H9 (cell line): ENCODE measurements around the gene LRRC30. TPM values are rescaled to one million over a fixed set of nuclear protein-coding genes. Genes with fewer than 3 reads are reported as not detected.

Source experiments
- DNase-seq: peaks from one replicate; pipeline ENCODE4 v3.0.0-alpha.2; 2017
- H2AFZ ChIP-seq: one replicate; pipeline ENCODE4 v1.6.1; 2013; ENCODE audit warnings: mild to moderate bottlenecking, low read length, control low read depth, moderate library complexity
- H2AK5ac ChIP-seq: 2 replicates; pipeline ENCODE4 v1.6.1; 2013; ENCODE audit warnings: low read length, control low read depth, mixed read lengths; ENCODE audit not compliant: insufficient read length
- H2BK120ac ChIP-seq: one replicate; pipeline ENCODE4 v1.6.1; 2013; ENCODE audit warnings: low read depth, mild to moderate bottlenecking, low read length, control low read depth, inconsistent platforms; ENCODE audit not compliant: poor library complexity, severe bottlenecking
- H2BK12ac ChIP-seq: 2 replicates; pipeline ENCODE4 v1.6.1; 2013; ENCODE audit warnings: low read length, control low read depth, mixed read lengths, low read depth; ENCODE audit not compliant: insufficient read length
- H2BK15ac ChIP-seq: 2 replicates; pipeline ENCODE4 v1.6.1; 2013; ENCODE audit warnings: low read depth, low read length, control low read depth
- H2BK20ac ChIP-seq: one replicate; pipeline ENCODE4 v1.6.1; 2013; ENCODE audit warnings: low read depth, mild to moderate bottlenecking, low read length, control low read depth, inconsistent platforms; ENCODE audit not compliant: poor library complexity, severe bottlenecking
- H2BK5ac ChIP-seq: 2 replicates; pipeline ENCODE4 v1.6.1; 2013; ENCODE audit warnings: low read length, control low read depth, mixed read lengths; ENCODE audit not compliant: insufficient read length
- H3K14ac ChIP-seq: 2 replicates; pipeline ENCODE4 v1.6.1; 2013; ENCODE audit warnings: low read length, control low read depth; ENCODE audit not compliant: insufficient read depth
- H3K18ac ChIP-seq: 2 replicates; pipeline ENCODE4 v1.6.1; 2013; ENCODE audit warnings: low read depth, mild to moderate bottlenecking, mixed read lengths, low read length, control low read depth; ENCODE audit not compliant: insufficient read length
- H3K23ac ChIP-seq: 2 replicates; pipeline ENCODE4 v1.6.1; 2013; ENCODE audit warnings: low read length, control low read depth, mixed read lengths, low read depth; ENCODE audit not compliant: insufficient read length
- H3K23me2 ChIP-seq: 2 replicates; pipeline ENCODE4 v1.6.1; 2013; ENCODE audit warnings: low read depth, mild to moderate bottlenecking, mixed read lengths, low read length, control low read depth; ENCODE audit not compliant: insufficient read length, poor library complexity, severe bottlenecking
- H3K27ac ChIP-seq: 2 replicates; pipeline ENCODE4 v1.5.1; 2013; ENCODE audit warnings: low read length, control low read depth, mixed read lengths, low read depth; ENCODE audit not compliant: insufficient read length
- H3K27me3 ChIP-seq: 2 replicates; pipeline ENCODE4 v1.6.1; 2013; ENCODE audit warnings: low read length, control low read depth, inconsistent platforms; ENCODE audit not compliant: insufficient read depth
- H3K4ac ChIP-seq: 2 replicates; pipeline ENCODE4 v1.6.1; 2013; ENCODE audit warnings: low read depth, mild to moderate bottlenecking, control low read depth, inconsistent platforms, low read length, moderate library complexity
- H3K4me1 ChIP-seq: 2 replicates; pipeline ENCODE4 v1.6.1; 2013; ENCODE audit warnings: low read length, control low read depth, inconsistent platforms; ENCODE audit not compliant: insufficient read depth
- H3K4me2 ChIP-seq: 2 replicates; pipeline ENCODE4 v1.6.1; 2013; ENCODE audit warnings: low read length, control low read depth, mixed read lengths; ENCODE audit not compliant: insufficient read length, insufficient read depth
- H3K56ac ChIP-seq: 2 replicates; pipeline ENCODE4 v1.6.1; 2013; ENCODE audit warnings: low read depth, mild to moderate bottlenecking, mixed read lengths, low read length, control low read depth; ENCODE audit not compliant: insufficient read length
- H3K79me1 ChIP-seq: 2 replicates; pipeline ENCODE4 v1.6.1; 2013; ENCODE audit warnings: low read depth, mild to moderate bottlenecking, moderate library complexity, low read length, control low read depth, inconsistent platforms; ENCODE audit not compliant: insufficient read depth, poor library complexity, severe bottlenecking
- H3K79me2 ChIP-seq: 2 replicates; pipeline ENCODE4 v1.6.1; 2013; ENCODE audit warnings: low read length, control low read depth, inconsistent platforms; ENCODE audit not compliant: insufficient read depth
- H3K9ac ChIP-seq: 2 replicates; pipeline ENCODE4 v1.6.1; 2013; ENCODE audit warnings: low read length, control low read depth, mixed read lengths; ENCODE audit not compliant: insufficient read length; ENCODE audit errors: extremely low read depth
- H3K9me3 ChIP-seq: one replicate; pipeline ENCODE4 v1.6.1; 2013; ENCODE audit warnings: low read depth, low read length, inconsistent platforms; ENCODE audit not compliant: control insufficient read depth
- H3T11ph ChIP-seq: one replicate; pipeline ENCODE4 v1.6.1; 2013; ENCODE audit warnings: mild to moderate bottlenecking, low read length, control low read depth, inconsistent platforms
- H4K20me1 ChIP-seq: one replicate; pipeline ENCODE4 v1.6.1; 2013; ENCODE audit not compliant: control insufficient read depth, insufficient read length, insufficient read depth
- H4K5ac ChIP-seq: 2 replicates; pipeline ENCODE4 v1.6.1; 2013; ENCODE audit warnings: low read depth, mild to moderate bottlenecking, mixed read lengths, low read length, control low read depth; ENCODE audit not compliant: insufficient read length
- H4K8ac ChIP-seq: replicated peaks from 2 replicates; pipeline ENCODE4 v1.6.1; 2013; ENCODE audit warnings: low read length, control low read depth, mixed read lengths, low read depth; ENCODE audit not compliant: insufficient read length
- H4K91ac ChIP-seq: 2 replicates; pipeline ENCODE4 v1.6.1; 2013; ENCODE audit warnings: low read depth, mild to moderate bottlenecking, moderate library complexity, mixed read lengths, low read length, control low read depth; ENCODE audit not compliant: insufficient read length
- H3K27ac Mint-ChIP-seq, 3 experiments: 2 replicates in 2 of 3; 3 replicates in 1 of 3; pipeline ENCODE4 v1.8.0; 2020 to 2021; ENCODE audit warnings: mixed read lengths in 3 of 3, mild to moderate bottlenecking in 1 of 3, moderate library complexity in 1 of 3
- H3K27me3 Mint-ChIP-seq: 2 replicates; pipeline ENCODE4 v1.8.0; 2021; ENCODE audit warnings: low read depth, mild to moderate bottlenecking, moderate library complexity, mixed read lengths
- H3K36me3 Mint-ChIP-seq, 3 experiments: 2 replicates in 2 of 3; 3 replicates in 1 of 3; pipeline ENCODE4 v1.8.0; 2020 to 2021; ENCODE audit warnings: low read depth in 3 of 3, mixed read lengths in 3 of 3; ENCODE audit not compliant: insufficient read depth in 1 of 3
- H3K4me1 Mint-ChIP-seq, 2 experiments: 2 replicates each; pipeline ENCODE4 v1.8.0; 2020; ENCODE audit warnings: mixed read lengths in 2 of 2
- H3K4me3 Mint-ChIP-seq, 2 experiments: 2 replicates in 1 of 2; 3 replicates in 1 of 2; pipeline ENCODE4 v1.8.0; 2020 to 2021; ENCODE audit warnings: mild to moderate bottlenecking in 2 of 2, mixed read lengths in 2 of 2, moderate library complexity in 1 of 2
- H3K9me3 Mint-ChIP-seq, 2 experiments: 2 replicates in 1 of 2; 3 replicates in 1 of 2; pipeline ENCODE4 v1.8.0; 2020; ENCODE audit warnings: mild to moderate bottlenecking in 2 of 2, mixed read lengths in 2 of 2, moderate library complexity in 1 of 2
- WGBS: extraction: QIAGEN DNeasy Blood & Tissue Kit; methylation state at CpG from one replicate; pipeline ENCODE4 v1.1.7; 2013; ENCODE audit warnings: missing lambda C conversion rate, low lambda C conversion rate, mixed read lengths; ENCODE audit not compliant: insufficient read length; ENCODE audit errors: extremely low coverage; 5-methylcytosine and 5-hydroxymethylcytosine counted together
- total RNA-seq: library from RNA; stranded (reverse); gene quantifications from 2 replicates; pipeline ENCODE4 v1.2.1, GENCODE V29; 2021
- TF ChIP-seq, protein P1 (sequence below): fragments of 200-600 bp; sonication (generic); conservative IDR thresholded peaks from 3 replicates; pipeline ENCODE4 v1.8.0; 2021; ENCODE audit warnings: antibody characterized with exemption, mild to moderate bottlenecking

The LRRC30 gene
- total RNA-seq, 1 experiment from 2014 or later, result not detected

DNA sequence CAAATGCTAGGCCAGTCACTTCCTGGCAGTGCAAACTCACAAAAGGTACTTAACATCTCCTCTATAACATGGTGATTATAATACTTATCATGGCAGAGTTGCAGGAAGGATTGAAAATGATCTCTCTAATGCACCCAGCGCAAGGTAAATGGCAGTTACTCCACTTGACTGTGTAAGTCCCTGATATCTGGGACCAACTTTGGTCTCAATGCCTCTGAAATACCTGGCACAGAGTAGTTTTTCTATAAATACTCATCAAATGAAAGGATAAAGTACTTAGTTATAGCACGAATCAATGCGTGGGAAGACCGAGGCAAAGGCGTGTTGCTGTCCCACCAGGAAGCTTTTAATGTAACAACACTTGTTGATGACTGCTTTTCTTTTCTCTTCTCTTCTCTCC, 24.8 kb downstream of the LRRC30 start:
- Mint-ChIP-seq H3K27me3 (no peaks in the 10 kb centered on the region; the same call in none of the 2 replicates), H3K27ac (no peak overlapping the region), H3K36me3 (peaks cover 0 to 9% (median 2%) of the 10 kb centered on the region in 3 experiments; a peak in 3 of 7 replicates), H3K9me3 (peaks cover 7 to 8% of the 10 kb centered on the region in 2 experiments), H3K4me3 (no peak overlapping the region), H3K4me1 (peaks cover 14 to 24% of the 10 kb centered on the region in 2 experiments)
- no peak overlapping the region for H4K91ac ChIP-seq
- no peaks in the 10 kb centered on the region for H3K4me1 ChIP-seq
- H3K27ac ChIP-seq, result no peak overlapping the region
- H2BK20ac ChIP-seq, result no peak overlapping the region
- no peaks in the 10 kb centered on the region for H3K23me2 ChIP-seq
- no peak overlapping the region for H3K56ac ChIP-seq
- H4K5ac ChIP-seq, result no peak overlapping the region
- H3K79me2 ChIP-seq, result no peaks in the 10 kb centered on the region
- no peak overlapping the region for H3K4me2 ChIP-seq
- no peak overlapping the region for H2BK5ac ChIP-seq
- H3K23ac ChIP-seq, result no peak overlapping the region
- no peak overlapping the region for H2BK15ac ChIP-seq
- H2AFZ ChIP-seq, result no peak overlapping the region
- no peaks in the 10 kb centered on the region for H3K79me1 ChIP-seq
- no peak overlapping the region for H3K18ac ChIP-seq
- H3K4ac ChIP-seq, result no peak overlapping the region
- H2BK12ac ChIP-seq, result no peak overlapping the region
- H4K20me1 ChIP-seq, result no peaks in the 10 kb centered on the region
- H2BK120ac ChIP-seq, result no peak overlapping the region
- WGBS, result no CpG with 5 or more reads among the region's 5 CpGs
- H3K9me3 ChIP-seq, result no peaks in the 10 kb centered on the region
- no peak overlapping the region for H4K8ac ChIP-seq
- no peak for DNase-seq
- H3K14ac ChIP-seq, result no peak overlapping the region
- TF ChIP-seq, protein P1, sequence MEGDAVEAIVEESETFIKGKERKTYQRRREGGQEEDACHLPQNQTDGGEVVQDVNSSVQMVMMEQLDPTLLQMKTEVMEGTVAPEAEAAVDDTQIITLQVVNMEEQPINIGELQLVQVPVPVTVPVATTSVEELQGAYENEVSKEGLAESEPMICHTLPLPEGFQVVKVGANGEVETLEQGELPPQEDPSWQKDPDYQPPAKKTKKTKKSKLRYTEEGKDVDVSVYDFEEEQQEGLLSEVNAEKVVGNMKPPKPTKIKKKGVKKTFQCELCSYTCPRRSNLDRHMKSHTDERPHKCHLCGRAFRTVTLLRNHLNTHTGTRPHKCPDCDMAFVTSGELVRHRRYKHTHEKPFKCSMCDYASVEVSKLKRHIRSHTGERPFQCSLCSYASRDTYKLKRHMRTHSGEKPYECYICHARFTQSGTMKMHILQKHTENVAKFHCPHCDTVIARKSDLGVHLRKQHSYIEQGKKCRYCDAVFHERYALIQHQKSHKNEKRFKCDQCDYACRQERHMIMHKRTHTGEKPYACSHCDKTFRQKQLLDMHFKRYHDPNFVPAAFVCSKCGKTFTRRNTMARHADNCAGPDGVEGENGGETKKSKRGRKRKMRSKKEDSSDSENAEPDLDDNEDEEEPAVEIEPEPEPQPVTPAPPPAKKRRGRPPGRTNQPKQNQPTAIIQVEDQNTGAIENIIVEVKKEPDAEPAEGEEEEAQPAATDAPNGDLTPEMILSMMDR, result no peak
- no peak overlapping the region for H2AK5ac ChIP-seq
- H3K27me3 ChIP-seq, result no peaks in the 10 kb centered on the region
- H3T11ph ChIP-seq, result no peak overlapping the region
- no peak overlapping the region for H3K9ac ChIP-seq
